NOMO-1 (cell line): Measurements from ENCODE around the gene ARID5B.

Source experiments
- DNase-seq, 2 experiments: peaks; one replicate each; lab custom pipeline; 2025; ENCODE audit not compliant: unreplicated experiment in 2 of 2; lab: John Stamatoyannopoulos, UW

ARID5B gene

GRCh38 chr10:62063795-62064472, 162.4 kb downstream of the ARID5B start:
- no peak for DNase-seq

GRCh38 chr10:62067560-62067959, 166.1 kb downstream of the ARID5B start:
- no peak for DNase-seq

GRCh38 chr10:62068464-62068863, 167.0 kb downstream of the ARID5B start:
- no peak for DNase-seq

GRCh38 chr10:62069452-62070178, 168.1 kb downstream of the ARID5B start:
- no peak for DNase-seq

GRCh38 chr10:62071846-62072281, 170.4 kb downstream of the ARID5B start:
- no peak for DNase-seq

GRCh38 chr10:62072901-62073300, 171.4 kb downstream of the ARID5B start:
- no peak for DNase-seq

GRCh38 chr10:62073429-62073828, 171.9 kb downstream of the ARID5B start:
- DNase-seq = no peak

- no peak for DNase-seq
These were observed 173.9 kb downstream of the ARID5B start for GRCh38 chr10:62075414-62075813.

GRCh38 chr10:62075912-62076311, 174.4 kb downstream of the ARID5B start:
- no peak for DNase-seq

- DNase-seq = no peak
These were observed 175.4 kb downstream of the ARID5B start for GRCh38 chr10:62076891-62077290.

- DNase-seq = no peak
These were observed 176.0 kb downstream of the ARID5B start for GRCh38 chr10:62077330-62078015.

- DNase-seq = no peak
These were observed 178.5 kb downstream of the ARID5B start for GRCh38 chr10:62079885-62080559.

GRCh38 chr10:62080905-62081304, 179.4 kb downstream of the ARID5B start:
- no peak for DNase-seq

- no peak for DNase-seq
These were observed 180.1 kb downstream of the ARID5B start for GRCh38 chr10:62081341-62082270.

- no peak for DNase-seq
These were observed 180.8 kb downstream of the ARID5B start for GRCh38 chr10:62082271-62082656.

GRCh38 chr10:62082729-62083411, 181.4 kb downstream of the ARID5B start:
- DNase-seq = peak in 1 of 2 experiments; percentile 60

- DNase-seq = no peak
These were observed 182.1 kb downstream of the ARID5B start for GRCh38 chr10:62083412-62084267.

- no peak for DNase-seq
These were observed 183.0 kb downstream of the ARID5B start for GRCh38 chr10:62084451-62084850.

GRCh38 chr10:62085404-62085803, 183.9 kb downstream of the ARID5B start:
- DNase-seq = no peak
